PC-9 (cell line): ENCODE measurements around the gene DLG1.

Source experiments
- EZH2 ChIP-seq: fragments of 200-600 bp; sonication (generic); IDR thresholded peaks from 2 replicates; pipeline ENCODE4 v1.8.0; 2017; ENCODE audit warnings: antibody characterized with exemption, low read depth
- TF ChIP-seq, protein P1 (sequence below): fragments of 200-600 bp; sonication (generic); conservative IDR thresholded peaks from 2 replicates; pipeline ENCODE4 v1.6.1; 2017; ENCODE audit warnings: mixed run types, antibody characterized with exemption, mild to moderate bottlenecking, moderate library complexity

DNA sequence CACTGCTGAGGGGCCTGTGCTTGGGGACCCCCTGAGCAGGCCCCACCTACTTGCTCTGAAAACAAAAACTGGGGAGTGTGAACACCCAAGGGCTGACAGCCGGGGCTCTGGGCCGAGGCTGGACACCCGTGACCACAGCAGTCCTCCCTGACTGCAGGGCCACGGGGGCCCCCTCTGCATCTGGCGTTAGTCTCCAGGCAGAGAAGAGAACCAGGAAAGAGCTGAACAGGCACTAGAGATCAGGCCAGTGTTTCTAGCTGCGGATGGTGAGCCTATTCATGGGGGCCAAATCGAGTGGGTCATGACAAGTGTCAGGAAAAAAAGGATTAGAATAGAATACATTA is 285.9 kb downstream of the DLG1 start:
- TF ChIP-seq, protein P1, sequence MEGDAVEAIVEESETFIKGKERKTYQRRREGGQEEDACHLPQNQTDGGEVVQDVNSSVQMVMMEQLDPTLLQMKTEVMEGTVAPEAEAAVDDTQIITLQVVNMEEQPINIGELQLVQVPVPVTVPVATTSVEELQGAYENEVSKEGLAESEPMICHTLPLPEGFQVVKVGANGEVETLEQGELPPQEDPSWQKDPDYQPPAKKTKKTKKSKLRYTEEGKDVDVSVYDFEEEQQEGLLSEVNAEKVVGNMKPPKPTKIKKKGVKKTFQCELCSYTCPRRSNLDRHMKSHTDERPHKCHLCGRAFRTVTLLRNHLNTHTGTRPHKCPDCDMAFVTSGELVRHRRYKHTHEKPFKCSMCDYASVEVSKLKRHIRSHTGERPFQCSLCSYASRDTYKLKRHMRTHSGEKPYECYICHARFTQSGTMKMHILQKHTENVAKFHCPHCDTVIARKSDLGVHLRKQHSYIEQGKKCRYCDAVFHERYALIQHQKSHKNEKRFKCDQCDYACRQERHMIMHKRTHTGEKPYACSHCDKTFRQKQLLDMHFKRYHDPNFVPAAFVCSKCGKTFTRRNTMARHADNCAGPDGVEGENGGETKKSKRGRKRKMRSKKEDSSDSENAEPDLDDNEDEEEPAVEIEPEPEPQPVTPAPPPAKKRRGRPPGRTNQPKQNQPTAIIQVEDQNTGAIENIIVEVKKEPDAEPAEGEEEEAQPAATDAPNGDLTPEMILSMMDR = no peak
- no peak for TF ChIP-seq EZH2
